ENCODE data around the gene LYRM1. TPM values are rescaled to one million over a fixed set of nuclear protein-coding genes. Genes with fewer than 3 reads are reported as not detected.
"Not testable (repeated sequence)": the region's sequence is repeated elsewhere in the genome, so short reads cannot be mapped to it uniquely, and the experiment has no call there.

The LYRM1 gene
- total RNA-seq, 1 donor from 2014 or later = 30.5 TPM

DNA sequence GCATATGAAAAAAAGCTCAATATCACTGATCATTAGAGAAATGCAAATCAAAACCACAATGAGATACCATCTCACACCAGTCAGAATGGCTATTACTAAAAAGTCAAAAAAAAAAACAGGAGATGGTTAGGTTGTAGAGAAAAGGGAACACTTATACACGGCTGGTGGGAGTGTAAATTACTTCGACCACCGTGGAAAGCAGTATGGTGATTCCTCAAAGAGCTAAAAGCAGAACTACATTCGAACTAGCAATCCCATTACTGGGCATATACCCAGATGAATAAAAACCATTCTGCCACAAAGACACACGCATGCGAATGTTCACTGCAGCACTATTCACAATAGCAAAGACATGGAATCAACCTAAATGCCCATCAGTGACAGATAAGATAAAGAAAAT is 36.2 kb upstream of the LYRM1 start:
- H3K27ac Mint-ChIP-seq = peak overlapping the region; percentile 16
- DNase-seq (ENCODE audit: low spot score); H3K27me3 Mint-ChIP-seq (ENCODE audit: low read depth); H3K9me3 Mint-ChIP-seq; H3K4me3 Mint-ChIP-seq (ENCODE audit: low read depth); intact Hi-C loops (cut with micrococcal nuclease): not testable (repeated sequence)
- peaks cover 44% of the 10 kb centered on the region for H3K4me1 Mint-ChIP-seq (ENCODE audit: low read depth)
- peaks cover 70% of the 10 kb centered on the region for H3K36me3 Mint-ChIP-seq (ENCODE audit: low read depth)

DNA sequence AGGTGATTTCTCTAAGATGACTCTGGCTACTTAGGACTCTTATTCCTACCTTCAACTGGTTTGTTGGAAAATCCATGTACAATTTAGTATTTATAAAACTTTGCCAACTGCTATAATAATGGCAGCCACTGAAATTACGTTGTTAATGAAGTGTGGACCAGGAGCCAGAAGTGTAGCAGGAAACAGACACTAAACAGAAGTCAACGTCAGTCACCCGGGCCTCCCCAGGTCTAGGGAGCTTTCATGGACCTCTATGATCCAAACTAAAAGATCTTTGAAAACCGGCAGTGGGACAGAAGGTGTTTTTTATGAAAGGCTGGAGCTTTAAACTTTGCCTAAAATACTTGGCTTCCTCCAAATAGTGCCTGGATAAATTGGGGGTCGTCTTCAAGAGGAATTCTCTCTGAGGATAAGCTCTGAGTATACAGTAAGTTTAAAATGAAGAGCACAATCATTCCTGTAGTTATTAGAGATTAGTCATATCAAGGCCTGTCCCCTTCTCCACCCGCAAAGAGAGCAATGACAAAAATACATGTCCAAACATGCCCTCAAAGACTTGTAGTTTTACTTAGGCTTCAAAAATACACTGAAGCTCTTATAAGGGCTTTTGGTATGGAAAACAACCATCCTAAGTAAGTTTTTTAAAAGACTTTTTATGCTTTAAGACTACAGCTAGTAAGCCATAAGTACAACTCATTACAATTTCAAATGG is 35.0 kb upstream of the LYRM1 start:
- H3K9me3 Mint-ChIP-seq = no peaks in the 10 kb centered on the region
- peaks cover 47% of the 10 kb centered on the region for H3K4me1 Mint-ChIP-seq (ENCODE audit: low read depth)
- no peaks in the 10 kb centered on the region for H3K27me3 Mint-ChIP-seq (ENCODE audit: low read depth)
- peak overlapping the region; percentile 70 for H3K27ac Mint-ChIP-seq
- peaks cover 62% of the 10 kb centered on the region for H3K36me3 Mint-ChIP-seq (ENCODE audit: low read depth)
- intact Hi-C loops (cut with micrococcal nuclease) = no loop called here
- no peak for DNase-seq (ENCODE audit: low spot score)
- H3K4me3 Mint-ChIP-seq (ENCODE audit: low read depth) = no peak overlapping the region

DNA sequence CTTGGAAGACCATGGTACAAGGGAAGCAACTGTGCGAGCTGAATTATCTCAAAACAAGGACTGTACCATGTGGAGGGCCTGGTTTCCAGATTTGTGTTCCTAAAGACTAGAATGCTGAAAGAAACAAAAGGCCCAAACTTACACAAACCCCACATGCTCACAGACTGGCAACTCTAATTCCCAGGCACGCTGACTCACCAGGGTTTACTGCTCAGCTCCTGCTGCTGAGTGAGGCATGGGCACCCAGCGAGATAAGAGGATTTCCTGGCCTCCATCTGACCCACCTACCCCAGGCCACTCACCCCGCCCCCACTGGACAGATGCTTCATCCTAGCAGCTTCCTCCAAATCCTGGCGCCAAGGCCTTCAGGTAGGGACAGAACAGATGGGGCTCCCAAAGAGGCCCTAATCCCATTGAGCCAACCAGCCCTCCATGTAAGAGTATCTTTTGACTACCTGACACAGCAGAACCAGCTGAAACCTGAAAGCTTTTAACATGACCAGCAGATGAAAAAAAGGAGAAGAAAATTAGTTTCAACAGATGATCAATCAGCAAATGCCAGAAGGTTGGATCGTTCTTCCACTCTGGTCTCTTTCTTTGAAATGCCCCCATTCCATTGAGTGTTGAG is 34.3 kb upstream of the LYRM1 start:
- Mint-ChIP-seq H3K9me3 (no peaks in the 10 kb centered on the region), H3K4me1 (ENCODE audit: low read depth) (peaks cover 53% of the 10 kb centered on the region), H3K36me3 (ENCODE audit: low read depth) (peaks cover 63% of the 10 kb centered on the region), H3K4me3 (ENCODE audit: low read depth) (no peak overlapping the region), H3K27me3 (ENCODE audit: low read depth) (no peaks in the 10 kb centered on the region), H3K27ac (peak overlapping the region; percentile 70)
- intact Hi-C loops (cut with micrococcal nuclease) = no loop called here
- no peak for DNase-seq (ENCODE audit: low spot score)

DNA sequence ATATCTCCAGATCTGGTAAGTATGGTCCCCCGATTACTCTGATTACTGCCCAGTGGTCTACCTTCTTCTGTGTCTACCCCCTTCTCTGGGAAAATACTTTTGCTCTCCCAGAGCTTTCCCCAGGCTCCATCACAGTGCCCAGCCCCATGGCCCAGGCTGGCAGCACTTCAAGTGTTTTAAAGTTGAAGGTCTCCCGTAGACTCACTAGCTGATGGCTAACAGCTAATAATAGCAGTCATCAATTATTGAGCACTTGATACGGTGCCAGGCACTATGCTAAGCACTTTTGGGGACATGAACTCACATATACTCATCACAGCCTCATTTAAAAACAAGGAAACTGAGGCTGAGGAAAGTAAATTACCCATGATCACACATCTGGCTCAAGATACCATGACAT is 33.8 kb upstream of the LYRM1 start:
- no peak for DNase-seq (ENCODE audit: low spot score)
- Mint-ChIP-seq H3K4me1 (ENCODE audit: low read depth) (peaks cover 57% of the 10 kb centered on the region), H3K9me3 (no peaks in the 10 kb centered on the region), H3K4me3 (ENCODE audit: low read depth) (no peak overlapping the region), H3K36me3 (ENCODE audit: low read depth) (peaks cover 63% of the 10 kb centered on the region), H3K27ac (peak overlapping the region; percentile 69), H3K27me3 (ENCODE audit: low read depth) (no peaks in the 10 kb centered on the region)
- intact Hi-C loops (cut with micrococcal nuclease) = no loop called here

DNA sequence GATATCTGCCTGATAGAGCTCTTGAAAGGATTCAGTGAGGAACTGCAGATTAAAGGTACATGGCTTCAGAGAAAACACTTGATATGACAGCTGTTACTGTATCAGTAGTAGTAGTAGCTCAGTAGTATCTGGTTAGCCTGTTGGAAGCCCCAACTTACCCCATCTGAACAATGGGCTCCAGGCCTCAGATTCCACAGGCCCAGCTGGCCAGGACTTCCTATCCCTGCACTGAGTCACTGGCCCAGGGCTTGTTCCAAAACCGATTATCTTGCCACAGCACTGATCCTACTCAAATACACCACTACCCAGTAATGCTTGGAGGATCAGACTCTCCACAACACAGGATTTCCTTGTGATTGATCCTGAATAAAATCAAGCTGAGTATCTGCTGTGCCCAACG is 33.0 kb upstream of the LYRM1 start:
- H3K4me3 Mint-ChIP-seq (ENCODE audit: low read depth) = no peak overlapping the region
- H3K27me3 Mint-ChIP-seq (ENCODE audit: low read depth) = no peaks in the 10 kb centered on the region
- no peak overlapping the region for H3K27ac Mint-ChIP-seq
- no peaks in the 10 kb centered on the region for H3K9me3 Mint-ChIP-seq
- peaks cover 65% of the 10 kb centered on the region for H3K4me1 Mint-ChIP-seq (ENCODE audit: low read depth)
- intact Hi-C loops (cut with micrococcal nuclease) = no loop called here
- DNase-seq (ENCODE audit: low spot score) = no peak
- H3K36me3 Mint-ChIP-seq (ENCODE audit: low read depth) = peaks cover 62% of the 10 kb centered on the region

DNA sequence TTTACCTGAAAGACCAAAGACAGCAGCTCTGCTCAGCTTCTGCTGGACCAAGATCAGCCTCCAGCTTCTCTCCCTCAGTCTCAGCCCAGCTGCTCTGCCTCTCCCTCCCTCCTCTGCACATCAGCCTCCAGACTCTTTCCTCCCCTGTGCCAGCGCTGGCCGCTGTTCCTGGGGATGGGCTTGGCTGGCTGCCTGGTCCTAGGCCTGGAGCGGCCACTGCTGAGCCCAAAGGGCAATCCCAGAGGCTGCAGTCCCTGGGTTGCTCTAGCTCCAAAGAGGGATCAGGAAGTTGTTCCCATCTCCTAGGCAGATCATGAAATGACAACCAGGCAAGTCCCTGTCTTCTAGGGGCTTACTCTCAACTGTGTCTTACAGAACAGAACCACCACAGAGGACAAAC is 31.7 kb upstream of the LYRM1 start:
- peaks cover 53% of the 10 kb centered on the region for H3K36me3 Mint-ChIP-seq (ENCODE audit: low read depth)
- no peaks in the 10 kb centered on the region for H3K9me3 Mint-ChIP-seq
- intact Hi-C loops (cut with micrococcal nuclease) = no loop called here
- H3K4me3 Mint-ChIP-seq (ENCODE audit: low read depth) = no peak overlapping the region
- H3K27ac Mint-ChIP-seq = no peak overlapping the region
- H3K27me3 Mint-ChIP-seq (ENCODE audit: low read depth) = no peaks in the 10 kb centered on the region
- no peak for DNase-seq (ENCODE audit: low spot score)
- peaks cover 75% of the 10 kb centered on the region for H3K4me1 Mint-ChIP-seq (ENCODE audit: low read depth)

DNA sequence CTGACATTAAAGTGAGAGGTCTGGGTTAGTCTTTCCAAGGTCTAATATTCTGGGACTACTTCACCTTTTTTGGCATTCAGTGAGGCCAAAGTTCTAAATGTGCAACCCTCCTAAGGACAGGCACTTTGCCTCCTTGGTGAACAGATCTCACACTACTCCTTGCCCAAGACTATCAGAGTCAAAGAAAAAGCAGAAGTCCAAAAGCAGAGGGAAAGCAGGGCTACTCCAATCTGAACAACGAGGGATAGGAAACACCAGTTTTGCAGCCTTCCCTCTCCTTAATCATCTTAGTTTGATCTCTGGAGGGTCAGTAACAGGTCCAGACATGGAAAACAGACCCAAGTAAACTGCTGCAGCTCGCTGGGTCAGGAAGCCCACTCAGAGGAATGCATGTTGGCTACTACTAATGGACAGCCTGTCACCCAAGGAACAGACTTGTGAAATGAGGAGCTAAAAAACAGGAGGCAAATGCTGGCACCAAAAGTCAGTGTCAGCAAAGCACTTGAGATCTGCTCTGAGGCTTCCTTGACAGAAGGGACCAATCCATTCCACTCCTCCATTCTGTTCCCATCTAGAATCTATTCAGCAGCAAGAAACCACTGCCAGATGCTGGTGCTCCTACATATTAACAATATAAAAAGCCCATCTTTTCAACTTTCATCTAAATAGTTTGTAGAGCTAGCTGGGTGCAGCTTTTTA is 30.3 kb upstream of the LYRM1 start:
- no peak overlapping the region for H3K27ac Mint-ChIP-seq
- intact Hi-C loops (cut with micrococcal nuclease) = no loop called here
- DNase-seq (ENCODE audit: low spot score) = no peak
- H3K36me3 Mint-ChIP-seq (ENCODE audit: low read depth) = peaks cover 43% of the 10 kb centered on the region
- H3K4me1 Mint-ChIP-seq (ENCODE audit: low read depth) = peaks cover 80% of the 10 kb centered on the region
- H3K9me3 Mint-ChIP-seq = no peaks in the 10 kb centered on the region
- H3K27me3 Mint-ChIP-seq (ENCODE audit: low read depth) = no peaks in the 10 kb centered on the region
- H3K4me3 Mint-ChIP-seq (ENCODE audit: low read depth) = no peak overlapping the region

DNA sequence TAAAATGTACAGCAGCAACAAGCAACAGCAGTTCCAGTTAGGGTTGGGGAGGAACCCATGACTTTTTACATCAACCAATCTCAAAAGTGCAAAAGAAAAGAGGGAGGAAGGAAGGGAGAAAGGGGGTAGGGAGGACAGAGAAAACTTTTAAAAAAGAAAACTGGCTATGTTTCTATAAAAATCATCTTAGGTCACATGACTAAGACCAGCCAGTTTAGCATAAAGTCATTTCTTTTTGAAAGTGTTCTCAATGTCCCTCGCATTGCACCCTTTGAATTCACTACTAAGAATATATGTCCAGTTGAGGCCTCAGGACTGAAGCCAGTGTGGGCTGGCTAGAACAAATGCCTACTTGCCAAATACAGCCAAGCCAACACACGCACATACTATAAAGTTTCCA is 29.3 kb upstream of the LYRM1 start:
- DNase-seq (ENCODE audit: low spot score) = no peak
- peaks cover 42% of the 10 kb centered on the region for H3K36me3 Mint-ChIP-seq (ENCODE audit: low read depth)
- no peaks in the 10 kb centered on the region for H3K9me3 Mint-ChIP-seq
- no peaks in the 10 kb centered on the region for H3K27me3 Mint-ChIP-seq (ENCODE audit: low read depth)
- H3K4me3 Mint-ChIP-seq (ENCODE audit: low read depth) = no peak overlapping the region
- no peak overlapping the region for H3K27ac Mint-ChIP-seq
- intact Hi-C loops (cut with micrococcal nuclease) = no loop called here
- peaks cover 78% of the 10 kb centered on the region for H3K4me1 Mint-ChIP-seq (ENCODE audit: low read depth)

DNA sequence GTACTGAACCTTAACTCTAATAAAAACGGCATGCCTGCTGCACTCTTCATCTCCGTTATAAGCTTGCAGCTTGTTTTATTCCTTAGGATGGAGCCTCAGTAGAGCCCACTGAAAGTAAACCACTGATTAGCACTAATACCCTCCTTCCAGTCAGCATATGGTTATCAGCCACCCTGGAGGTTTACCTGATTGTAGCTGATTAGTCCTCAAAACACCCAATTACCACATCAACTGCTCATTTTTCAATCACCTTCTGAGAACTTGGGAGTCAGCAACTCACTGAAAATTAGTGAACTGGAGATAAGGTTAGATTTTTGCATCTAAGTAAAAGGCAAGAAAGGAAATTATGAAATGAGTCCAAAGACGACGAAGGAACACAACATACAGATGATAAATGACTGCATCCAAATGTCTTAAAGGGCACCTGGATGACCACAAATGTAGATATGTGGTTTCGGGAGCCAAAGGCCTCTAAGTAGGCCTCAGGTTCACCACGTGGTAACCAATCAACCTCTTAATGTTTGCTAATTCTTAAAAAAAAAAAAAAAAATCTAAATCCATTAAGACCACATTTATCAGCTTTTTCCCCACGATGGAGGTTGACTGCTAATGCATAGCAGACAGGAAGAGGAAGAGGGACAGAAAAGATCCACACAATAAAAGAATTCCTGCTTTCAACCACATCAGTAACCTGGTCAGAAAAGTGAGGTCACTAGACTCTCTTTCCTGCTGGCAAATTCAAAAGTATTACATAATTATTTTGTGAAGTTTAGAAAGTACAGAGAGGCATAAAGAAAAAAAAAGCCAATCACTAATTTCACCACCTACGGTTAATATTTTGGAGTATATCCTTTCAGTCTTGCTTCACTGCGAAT is 28.4 kb upstream of the LYRM1 start:
- Mint-ChIP-seq H3K27me3 (ENCODE audit: low read depth) (no peaks in the 10 kb centered on the region), H3K4me3 (ENCODE audit: low read depth) (no peak overlapping the region), H3K36me3 (ENCODE audit: low read depth) (peaks cover 40% of the 10 kb centered on the region), H3K9me3 (no peaks in the 10 kb centered on the region), H3K4me1 (ENCODE audit: low read depth) (peaks cover 76% of the 10 kb centered on the region), H3K27ac (peak overlapping the region; percentile 13)
- intact Hi-C loops (cut with micrococcal nuclease) = no loop called here
- no peak for DNase-seq (ENCODE audit: low spot score)

DNA sequence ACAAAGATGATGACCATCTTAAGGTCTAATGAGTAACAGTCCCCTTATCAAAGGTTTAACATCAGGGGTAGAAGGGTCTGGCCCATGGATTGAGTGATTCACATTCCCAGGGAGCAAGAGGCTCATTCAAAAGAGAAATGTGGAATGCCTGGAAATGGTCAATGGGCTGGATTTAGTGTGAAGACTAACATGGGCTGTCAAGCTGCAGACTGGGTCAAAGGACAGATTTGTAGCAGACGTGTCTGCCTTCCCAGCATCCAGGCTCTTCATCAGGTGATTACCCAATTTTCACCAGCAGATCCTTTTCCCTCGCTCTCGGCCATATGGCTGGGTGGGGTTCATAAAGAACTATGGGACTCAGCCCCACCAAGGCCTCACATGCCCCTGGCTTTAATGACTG is 27.2 kb upstream of the LYRM1 start:
- H3K4me3 Mint-ChIP-seq (ENCODE audit: low read depth) = peak overlapping the region; percentile 38
- peaks cover 77% of the 10 kb centered on the region for H3K4me1 Mint-ChIP-seq (ENCODE audit: low read depth)

DNA sequence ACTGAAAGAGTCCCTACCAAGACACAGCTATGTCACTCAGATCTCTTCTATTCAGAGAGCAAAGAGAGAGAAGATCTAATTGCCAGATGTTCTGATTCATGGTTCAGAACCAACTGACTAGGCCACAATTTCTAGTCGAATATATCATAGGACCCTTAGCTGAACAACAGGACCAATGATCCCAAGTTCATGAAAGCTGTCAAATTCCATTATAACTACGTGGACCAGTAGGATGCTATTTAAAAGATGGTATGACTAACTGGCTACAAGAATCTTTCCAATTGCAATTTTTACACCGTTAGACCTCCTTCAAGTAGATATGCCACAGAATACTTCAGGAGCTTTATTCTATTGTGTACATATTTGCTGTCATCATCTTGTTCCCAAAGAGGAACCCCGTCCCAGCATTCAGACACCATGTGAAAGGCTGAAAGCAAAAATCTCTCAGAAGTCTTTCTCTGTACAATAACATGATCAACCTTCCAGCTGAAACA is 26.4 kb upstream of the LYRM1 start:
- DNase-seq (ENCODE audit: low spot score) = no peak
- H3K4me1 Mint-ChIP-seq (ENCODE audit: low read depth) = peaks cover 80% of the 10 kb centered on the region
- peak overlapping the region; percentile 74 for H3K27ac Mint-ChIP-seq
- no peaks in the 10 kb centered on the region for H3K9me3 Mint-ChIP-seq
- no peaks in the 10 kb centered on the region for H3K27me3 Mint-ChIP-seq (ENCODE audit: low read depth)
- H3K36me3 Mint-ChIP-seq (ENCODE audit: low read depth) = peaks cover 43% of the 10 kb centered on the region
- intact Hi-C loops (cut with micrococcal nuclease) = loop anchor here (1.0 to 2.0 kb wide), 4 partner anchors 10 to 65 kb away; partner anchors contain the start of genes DCUN1D3 and LYRM1
- peak overlapping the region; percentile 62 for H3K4me3 Mint-ChIP-seq (ENCODE audit: low read depth)

More for the DNA sequence above, 27.2 kb upstream of the LYRM1 start:
- Mint-ChIP-seq H3K9me3 (no peaks in the 10 kb centered on the region), H3K36me3 (ENCODE audit: low read depth) (peaks cover 41% of the 10 kb centered on the region), H3K27ac (peak overlapping the region; percentile 48), H3K27me3 (ENCODE audit: low read depth) (no peaks in the 10 kb centered on the region)
- intact Hi-C loops (cut with micrococcal nuclease) = no loop called here
- DNase-seq (ENCODE audit: low spot score) = no peak

DNA sequence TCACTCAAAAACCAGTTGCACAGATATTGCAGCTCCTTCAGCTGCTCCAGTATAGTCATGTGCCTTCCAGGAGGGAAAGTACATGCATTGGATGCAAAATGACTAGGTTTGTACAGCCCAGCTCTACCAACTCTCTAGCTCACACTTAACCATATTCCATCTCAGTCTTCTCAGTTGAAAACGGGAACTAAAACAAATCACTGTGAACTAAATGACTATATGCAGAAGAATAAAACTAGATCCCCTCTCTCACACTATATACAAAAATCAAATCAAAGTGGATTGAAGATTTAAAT is 25.3 kb upstream of the LYRM1 start:
- Mint-ChIP-seq H3K4me3 (ENCODE audit: low read depth) (peak overlapping the region; percentile 34), H3K27ac (peak overlapping the region; percentile 43), H3K27me3 (ENCODE audit: low read depth) (no peaks in the 10 kb centered on the region), H3K9me3 (no peaks in the 10 kb centered on the region), H3K36me3 (ENCODE audit: low read depth) (peaks cover 48% of the 10 kb centered on the region), H3K4me1 (ENCODE audit: low read depth) (peaks cover 87% of the 10 kb centered on the region)
- no peak for DNase-seq (ENCODE audit: low spot score)
- intact Hi-C loops (cut with micrococcal nuclease) = loop anchor here (2.0 kb wide), 1 partner anchor 63 kb away; no protein-coding TSS in a partner anchor

Data from activated T-helper 2 cell treated with anti-CD3 and anti-CD28 coated beads, Interferon-gamma antibody, Interleukin-2, Interleukin-4, amounts not matched to agents 10 μg/mL and 5 μg/mL and 100 μg/mL, durations not matched to agents 14 hours and 24 hours and 36 hours (primary cell).